IMR-90 (cell line): ENCODE results near the gene OTOL1. TPM values are rescaled to one million over a fixed set of nuclear protein-coding genes. Genes with fewer than 3 reads are reported as not detected.

Experiments used
- ATAC-seq: fragments of 200-7000 bp; cut with Tn5 transposase; 2 replicates; pipeline ENCODE4 v1.9.1; 2020; ENCODE audit warnings: low read depth, mild to moderate bottlenecking, moderate library complexity
- BruUV-seq: library from RNA; stranded (reverse); fragments of 400-500 nt; replicated peaks from 2 replicates; lab custom pipeline; 2021; lab: Mats Ljungman, UMichigan
- CTCF ChIA-PET: fragments of 300-600 bp; formaldehyde crosslinking; extraction: SDS; loops from one replicate; lab custom pipeline; 2021; ENCODE audit warnings: antibody characterized with exemption; lab: Yijun Ruan, JAX
- POLR2A ChIA-PET: fragments of 300-600 bp; sonication (Branson Sonifier 250); formaldehyde crosslinking; loops from one replicate; lab custom pipeline; 2022; ENCODE audit warnings: antibody characterized with exemption; ENCODE audit not compliant: unreplicated experiment; lab: Charles Lee
- DNase-seq: peaks from one replicate; pipeline ENCODE4 v3.0.0; 2013
- H2AFZ ChIP-seq: replicated peaks from 2 replicates; pipeline ENCODE3; 2013; ENCODE audit warnings: low read length, mild to moderate bottlenecking; ENCODE audit not compliant: poor library complexity
- H2AK5ac ChIP-seq: 2 replicates; pipeline ENCODE4 v1.6.1; 2013; ENCODE audit warnings: low read depth, low read length, inconsistent platforms
- H2AK9ac ChIP-seq: replicated peaks from 2 replicates; pipeline ENCODE3; 2013; ENCODE audit warnings: mild to moderate bottlenecking, low read depth, low read length, moderate library complexity; ENCODE audit not compliant: poor library complexity
- H2BK120ac ChIP-seq: 2 replicates; pipeline ENCODE4 v1.6.1; 2013; ENCODE audit warnings: low read depth, low read length, inconsistent platforms
- H2BK15ac ChIP-seq: 3 replicates; pipeline ENCODE4 v1.6.1; 2013; ENCODE audit warnings: low read depth, low read length, inconsistent platforms
- H2BK20ac ChIP-seq: 2 replicates; pipeline ENCODE4 v1.6.1; 2013; ENCODE audit warnings: low read depth, mild to moderate bottlenecking, inconsistent platforms, low read length, moderate library complexity
- H2BK5ac ChIP-seq: 2 replicates; pipeline ENCODE4 v1.6.1; 2013; ENCODE audit warnings: mild to moderate bottlenecking, low read depth, low read length, inconsistent platforms; ENCODE audit not compliant: poor library complexity, severe bottlenecking
- H3K14ac ChIP-seq: replicated peaks from 2 replicates; pipeline ENCODE4 v1.6.1; 2013; ENCODE audit warnings: low read depth, low read length, inconsistent platforms
- H3K18ac ChIP-seq: 2 replicates; pipeline ENCODE4 v1.6.1; 2013; ENCODE audit warnings: low read depth, low read length, control low read depth
- H3K23ac ChIP-seq: 2 replicates; pipeline ENCODE4 v1.6.1; 2013; ENCODE audit warnings: low read depth, low read length, inconsistent platforms
- H3K27ac ChIP-seq: 2 replicates; pipeline ENCODE4 v1.5.1; 2013; ENCODE audit warnings: mild to moderate bottlenecking, control low read depth, low read length; ENCODE audit not compliant: insufficient read depth
- H3K27me3 ChIP-seq: 2 replicates; pipeline ENCODE4 v1.6.1; 2013; ENCODE audit warnings: low read length; ENCODE audit not compliant: control insufficient read depth, insufficient read depth
- H3K36me3 ChIP-seq: 2 replicates; pipeline ENCODE4 v1.6.1; 2013; ENCODE audit warnings: low read length, mixed read lengths; ENCODE audit not compliant: control insufficient read depth, insufficient read depth
- H3K4ac ChIP-seq: 2 replicates; pipeline ENCODE4 v1.6.1; 2013; ENCODE audit warnings: low read depth, low read length, inconsistent platforms
- H3K4me1 ChIP-seq: 2 replicates; pipeline ENCODE4 v1.6.1; 2013; ENCODE audit warnings: low read length, mixed read lengths; ENCODE audit not compliant: control insufficient read depth, insufficient read depth
- H3K4me2 ChIP-seq: 2 replicates; pipeline ENCODE4 v1.6.1; 2013; ENCODE audit warnings: low read depth, mild to moderate bottlenecking, control low read depth, low read length, moderate library complexity
- H3K4me3 ChIP-seq: 2 replicates; pipeline ENCODE4 v1.5.1; 2013; ENCODE audit warnings: low read depth, mild to moderate bottlenecking, control low read depth, low read length, moderate library complexity; ENCODE audit not compliant: insufficient read depth
- H3K56ac ChIP-seq: 2 replicates; pipeline ENCODE4 v1.6.1; 2013; ENCODE audit warnings: low read length, inconsistent platforms; ENCODE audit not compliant: insufficient read depth; ENCODE audit errors: extremely low read depth
- H3K79me1 ChIP-seq, 2 experiments: 2 replicates each; pipeline ENCODE4 v1.6.1; 2013; ENCODE audit warnings: low read length in 2 of 2, inconsistent platforms in 1 of 2, low read depth in 1 of 2
- H3K9ac ChIP-seq: 2 replicates; pipeline ENCODE4 v1.6.1; 2013; ENCODE audit warnings: low read depth, low read length, control low read depth
- H3K9me1 ChIP-seq: 2 replicates; pipeline ENCODE4 v1.6.1; 2013; ENCODE audit warnings: low read length, inconsistent platforms; ENCODE audit not compliant: insufficient read depth
- H3K9me3 ChIP-seq: 2 replicates; pipeline ENCODE4 v1.6.1; 2013; ENCODE audit warnings: low read length; ENCODE audit not compliant: control insufficient read depth, insufficient read depth
- H4K20me1 ChIP-seq: 2 replicates; pipeline ENCODE4 v1.6.1; 2013; ENCODE audit warnings: low read length, inconsistent platforms; ENCODE audit not compliant: insufficient read depth
- H4K5ac ChIP-seq: 2 replicates; pipeline ENCODE4 v1.6.1; 2013; ENCODE audit warnings: mild to moderate bottlenecking, low read depth, low read length, control low read depth
- H4K8ac ChIP-seq, 2 experiments: 2 replicates each; pipeline ENCODE4 v1.6.1; 2013; ENCODE audit warnings: low read depth in 2 of 2, low read length in 2 of 2, control low read depth in 1 of 2, inconsistent platforms in 1 of 2
- H4K91ac ChIP-seq: 2 replicates; pipeline ENCODE4 v1.6.1; 2013; ENCODE audit warnings: low read depth, low read length, inconsistent platforms; ENCODE audit not compliant: insufficient read depth
- BHLHE40 ChIP-seq: fragments of 150-350 bp; IDR thresholded peaks from 2 replicates; pipeline ENCODE4 v1.6.1; 2016; ENCODE audit warnings: mild to moderate bottlenecking, low read depth, low read length
- CEBPB ChIP-seq: IDR thresholded peaks from 2 replicates; pipeline ENCODE4 v1.6.1; 2012; ENCODE audit warnings: low read depth, low read length, improper control_type of control experiment
- CHD1 ChIP-seq: IDR thresholded peaks from 2 replicates; pipeline ENCODE4 v1.6.1; 2012; ENCODE audit warnings: low read depth, low read length, improper control_type of control experiment
- FOS ChIP-seq: fragments of 150-350 bp; IDR thresholded peaks from 2 replicates; pipeline ENCODE4 v1.6.1; 2016; ENCODE audit warnings: low read depth, low read length
- MAFK ChIP-seq: IDR thresholded peaks from 2 replicates; pipeline ENCODE4 v1.6.1; 2012; ENCODE audit warnings: low read depth, low read length, improper control_type of control experiment
- MAZ ChIP-seq: IDR thresholded peaks from 2 replicates; pipeline ENCODE4 v1.6.1; 2012; ENCODE audit warnings: low read depth, mild to moderate bottlenecking, low read length, improper control_type of control experiment, moderate library complexity, borderline replicate concordance
- MXI1 ChIP-seq: IDR thresholded peaks from 2 replicates; pipeline ENCODE4 v1.6.1; 2012; ENCODE audit warnings: low read depth, mild to moderate bottlenecking, low read length, moderate library complexity, borderline replicate concordance
- POLR2A ChIP-seq: IDR thresholded peaks from 2 replicates; pipeline ENCODE4 v1.6.1; 2012; ENCODE audit warnings: mild to moderate bottlenecking, low read depth, low read length
- RAD21 ChIP-seq: IDR thresholded peaks from 2 replicates; pipeline ENCODE4 v1.6.1; 2012; ENCODE audit warnings: low read length, improper control_type of control experiment
- RCOR1 ChIP-seq: IDR thresholded peaks from 2 replicates; pipeline ENCODE4 v1.6.1; 2012; ENCODE audit warnings: mild to moderate bottlenecking, low read length, improper control_type of control experiment; ENCODE audit not compliant: insufficient replicate concordance
- SMC3 ChIP-seq: fragments of 150-350 bp; IDR thresholded peaks from 2 replicates; pipeline ENCODE4 v1.6.1; 2016; ENCODE audit warnings: low read depth, mild to moderate bottlenecking, antibody characterized with exemption, low read length, moderate library complexity
- WGBS, 2 experiments: methylation state at CpG; one replicate each; pipeline versions ENCODE4 v1.1.5 to v1.1.7; 2013; ENCODE audit warnings: missing lambda C conversion rate in 2 of 2; ENCODE audit not compliant: insufficient read length in 1 of 2; ENCODE audit errors: extremely low coverage in 2 of 2; 5-methylcytosine and 5-hydroxymethylcytosine counted together
- dilution Hi-C: fragments of 300-500 bp; cut with HindIII; formaldehyde crosslinking; loops from one replicate; pipeline ENCODE4 v1.14.3; 2018; ENCODE audit warnings: low sequenced_read_pairs; ENCODE audit not compliant: unreplicated experiment
- in situ Hi-C: fragments of 300-500 bp; cut with MboI; formaldehyde crosslinking; loops from 3 replicates; pipeline ENCODE4 v1.14.3; 2019; ENCODE audit warnings: low sequenced_read_pairs, inconsistent platforms, mixed read lengths
- intact Hi-C: fragments of 100-400 bp; cut with micrococcal nuclease; formaldehyde crosslinking; loops from 2 replicates; pipeline ENCODE4 v1.10.0; 2022
- polyA plus RNA-seq, 3 experiments: library from polyadenylated mRNA; depleted of rRNA; stranded (reverse); fragments of >200 nt; gene quantifications; 2 replicates each; pipeline ENCODE4 v1.2.3, GENCODE V29; 2012; ENCODE audit warnings: low replicate concordance in 1 of 3
- total RNA-seq: library from RNA; depleted of rRNA; stranded (reverse); fragments of >200 nt; gene quantifications from 2 replicates; pipeline ENCODE4 v1.2.3, GENCODE V29; 2012
- TF ChIP-seq, protein P1 (sequence below): fragments of 150-350 bp; IDR thresholded peaks from 2 replicates; pipeline ENCODE4 v1.6.1; 2016; ENCODE audit warnings: low read depth, mild to moderate bottlenecking, low read length, moderate library complexity, borderline replicate concordance
- TF ChIP-seq, protein P2 (sequence below): fragments of 150-350 bp; IDR thresholded peaks from 2 replicates; pipeline ENCODE4 v1.6.1; 2017; ENCODE audit warnings: mild to moderate bottlenecking, antibody characterized with exemption, low read length, low read depth

Gene OTOL1
- total and polyA plus RNA-seq, 2 of the 4 experiments (the other 2 are of a cell fraction) = not detected

DNA sequence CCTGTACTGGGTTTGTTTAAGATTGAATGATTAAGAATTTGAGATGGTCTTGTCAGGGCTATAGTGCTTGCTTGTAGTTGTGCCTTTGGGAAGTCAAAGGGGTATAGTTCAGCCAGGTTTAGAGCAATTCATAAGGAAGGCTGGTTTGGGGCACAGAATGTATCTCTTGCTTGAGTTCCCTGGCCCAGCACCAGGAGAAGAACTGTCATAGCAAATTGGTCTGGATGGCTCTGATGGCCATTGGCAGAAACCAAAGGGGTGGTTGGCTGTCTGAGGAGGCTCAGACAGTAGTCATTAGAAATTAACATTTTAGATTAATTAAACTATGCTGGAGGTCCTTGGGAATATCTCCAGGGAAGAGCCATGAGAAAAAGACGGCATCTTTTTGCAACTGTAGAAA lies 25.4 kb upstream of the OTOL1 start:
- in situ Hi-C loops = no loop called here
- BruUV-seq = no TSS peak

More for the DNA sequence above, 25.4 kb upstream of the OTOL1 start:
- Histone ChIP-seq H3K4me2 (no peak overlapping the region), H3K4me3 (no peak overlapping the region), H3K27me3 (no peaks in the 10 kb centered on the region), H2AK5ac (no peak overlapping the region), H3K23ac (no peak overlapping the region), H4K91ac (no peak overlapping the region), H2AFZ (no peak overlapping the region), H3K27ac (no peak overlapping the region), H2AK9ac (no peak overlapping the region), H4K8ac (no peak overlapping the region), H3K9ac (no peak overlapping the region), H3K4me1 (no peaks in the 10 kb centered on the region), H3K79me1 (no peaks in the 10 kb centered on the region), H3K9me1 (no peaks in the 10 kb centered on the region), H4K20me1 (no peaks in the 10 kb centered on the region), H2BK120ac (no peak overlapping the region), H3K56ac (no peak overlapping the region), H2BK15ac (no peak overlapping the region), H4K5ac (no peak overlapping the region), H2BK5ac (no peak overlapping the region), H3K18ac (no peak overlapping the region), H3K9me3 (no peaks in the 10 kb centered on the region), H2BK20ac (no peak overlapping the region), H3K14ac (no peak overlapping the region), H3K36me3 (no peaks in the 10 kb centered on the region), H3K4ac (no peak overlapping the region)
- ChIA-PET POLR2A (no interaction called here), CTCF (no interaction called here)
- TF ChIP-seq POLR2A (no peak), RCOR1 (no peak), FOS (no peak), CHD1 (no peak), BHLHE40 (no peak), SMC3 (no peak), CEBPB (no peak), MXI1 (no peak), MAFK (no peak), RAD21 (no peak), MAZ (no peak)
- TF ChIP-seq, protein P1, sequence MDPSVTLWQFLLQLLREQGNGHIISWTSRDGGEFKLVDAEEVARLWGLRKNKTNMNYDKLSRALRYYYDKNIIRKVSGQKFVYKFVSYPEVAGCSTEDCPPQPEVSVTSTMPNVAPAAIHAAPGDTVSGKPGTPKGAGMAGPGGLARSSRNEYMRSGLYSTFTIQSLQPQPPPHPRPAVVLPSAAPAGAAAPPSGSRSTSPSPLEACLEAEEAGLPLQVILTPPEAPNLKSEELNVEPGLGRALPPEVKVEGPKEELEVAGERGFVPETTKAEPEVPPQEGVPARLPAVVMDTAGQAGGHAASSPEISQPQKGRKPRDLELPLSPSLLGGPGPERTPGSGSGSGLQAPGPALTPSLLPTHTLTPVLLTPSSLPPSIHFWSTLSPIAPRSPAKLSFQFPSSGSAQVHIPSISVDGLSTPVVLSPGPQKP = no peak
- TF ChIP-seq, protein P2, sequence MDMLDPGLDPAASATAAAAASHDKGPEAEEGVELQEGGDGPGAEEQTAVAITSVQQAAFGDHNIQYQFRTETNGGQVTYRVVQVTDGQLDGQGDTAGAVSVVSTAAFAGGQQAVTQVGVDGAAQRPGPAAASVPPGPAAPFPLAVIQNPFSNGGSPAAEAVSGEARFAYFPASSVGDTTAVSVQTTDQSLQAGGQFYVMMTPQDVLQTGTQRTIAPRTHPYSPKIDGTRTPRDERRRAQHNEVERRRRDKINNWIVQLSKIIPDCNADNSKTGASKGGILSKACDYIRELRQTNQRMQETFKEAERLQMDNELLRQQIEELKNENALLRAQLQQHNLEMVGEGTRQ = no peak
- DNase-seq (no peak), ATAC-seq (no peak)
- dilution Hi-C loops = no loop called here
- no CpG with 5 or more reads among the region's 1 CpG for WGBS, 2 experiments
- intact Hi-C loops = no loop called here
